Caco-2 (cell line): ENCODE measurements around the gene IL32. TPM values are rescaled to one million over a fixed set of nuclear protein-coding genes. Genes with fewer than 3 reads are reported as not detected.
A peak's percentile ranks its signal among the peaks of the same experiment; 100 is the strongest.

Experiments used
- BruUV-seq: library from RNA; stranded (reverse); fragments of 400-500 nt; replicated peaks from 2 replicates; lab custom pipeline; 2021; lab: Mats Ljungman, UMichigan
- CTCF ChIA-PET: fragments of 300-600 bp; sonication (Branson Sonifier 250); formaldehyde crosslinking; loops from one replicate; lab custom pipeline; 2022; ENCODE audit warnings: antibody characterized with exemption; lab: Charles Lee
- POLR2A ChIA-PET: fragments of 300-600 bp; sonication (Branson Sonifier 250); formaldehyde crosslinking; loops from one replicate; lab custom pipeline; 2022; ENCODE audit warnings: antibody characterized with exemption; lab: Charles Lee
- DNase-seq, 2 experiments: peaks; one replicate each; pipeline versions ENCODE4 v3.0.0 to v3.0.0-alpha.2; 2020 to 2022
- H3K27me3 ChIP-seq: replicated peaks from 2 replicates; pipeline ENCODE4 v1.6.0; 2011; ENCODE audit warnings: low read length; ENCODE audit not compliant: control insufficient read depth, insufficient read depth
- H3K36me3 ChIP-seq: 2 replicates; pipeline ENCODE4 v1.5.1; 2011; ENCODE audit warnings: low read length; ENCODE audit not compliant: control insufficient read depth, insufficient read depth
- H3K4me1 ChIP-seq: fragments of 250-450 bp; sonication (Bioruptor Pico); 2 replicates; pipeline ENCODE4 v1.5.1; 2020; ENCODE audit warnings: mild to moderate bottlenecking
- H3K4me3 ChIP-seq: 2 replicates; pipeline ENCODE4 v1.5.1; 2011; ENCODE audit warnings: low read depth, mild to moderate bottlenecking, control low read depth, low read length
- H3K9me3 ChIP-seq: fragments of 250-450 bp; sonication (Bioruptor Pico); 2 replicates; pipeline ENCODE4 v1.5.1; 2020; ENCODE audit warnings: mild to moderate bottlenecking, moderate library complexity
- H3K27ac Mint-ChIP-seq: one replicate; pipeline ENCODE4 v1.8.0; 2022; ENCODE audit warnings: mixed read lengths; ENCODE audit not compliant: unreplicated experiment
- H3K27me3 Mint-ChIP-seq: one replicate; pipeline ENCODE4 v1.8.0; 2022; ENCODE audit warnings: mixed read lengths; ENCODE audit not compliant: insufficient read depth, unreplicated experiment
- H3K36me3 Mint-ChIP-seq: one replicate; pipeline ENCODE4 v1.8.0; 2022; ENCODE audit warnings: mild to moderate bottlenecking, mixed read lengths; ENCODE audit not compliant: insufficient read depth, unreplicated experiment
- H3K4me1 Mint-ChIP-seq: one replicate; pipeline ENCODE4 v1.8.0; 2022; ENCODE audit warnings: low read depth, mixed read lengths; ENCODE audit not compliant: unreplicated experiment
- H3K4me3 Mint-ChIP-seq: one replicate; pipeline ENCODE4 v1.8.0; 2022; ENCODE audit warnings: mild to moderate bottlenecking, moderate library complexity, mixed read lengths; ENCODE audit not compliant: unreplicated experiment
- H3K9me3 Mint-ChIP-seq: one replicate; pipeline ENCODE4 v1.8.0; 2022; ENCODE audit warnings: mixed read lengths; ENCODE audit not compliant: unreplicated experiment
- intact Hi-C: fragments of 100-400 bp; cut with micrococcal nuclease; formaldehyde crosslinking; loops from one replicate; pipeline ENCODE4 v1.10.0; 2022; ENCODE audit not compliant: unreplicated experiment
- total RNA-seq: library from RNA; stranded (reverse); gene quantifications from 2 replicates; pipeline ENCODE4 v1.2.3, GENCODE V29; 2022
- TF ChIP-seq, protein P1 (sequence below), 2 experiments: fragments of 200-600 bp in 1 of 2; IDR thresholded peaks; 1 replicate in 1 of 2; 2 replicates in 1 of 2; pipeline versions ENCODE4 v1.5.1 to v1.8.0; 2011 to 2022; ENCODE audit warnings: antibody characterized with exemption in 1 of 2, control low read depth in 1 of 2, inconsistent platforms in 1 of 2, low read depth in 1 of 2, low read length in 1 of 2, mild to moderate bottlenecking in 1 of 2, moderate library complexity in 1 of 2; ENCODE audit not compliant: insufficient read depth in 1 of 2, severe bottlenecking in 1 of 2, unreplicated experiment in 1 of 2

Gene IL32
- total RNA-seq, 1 experiment from 2014 or later = 149 TPM

DNA sequence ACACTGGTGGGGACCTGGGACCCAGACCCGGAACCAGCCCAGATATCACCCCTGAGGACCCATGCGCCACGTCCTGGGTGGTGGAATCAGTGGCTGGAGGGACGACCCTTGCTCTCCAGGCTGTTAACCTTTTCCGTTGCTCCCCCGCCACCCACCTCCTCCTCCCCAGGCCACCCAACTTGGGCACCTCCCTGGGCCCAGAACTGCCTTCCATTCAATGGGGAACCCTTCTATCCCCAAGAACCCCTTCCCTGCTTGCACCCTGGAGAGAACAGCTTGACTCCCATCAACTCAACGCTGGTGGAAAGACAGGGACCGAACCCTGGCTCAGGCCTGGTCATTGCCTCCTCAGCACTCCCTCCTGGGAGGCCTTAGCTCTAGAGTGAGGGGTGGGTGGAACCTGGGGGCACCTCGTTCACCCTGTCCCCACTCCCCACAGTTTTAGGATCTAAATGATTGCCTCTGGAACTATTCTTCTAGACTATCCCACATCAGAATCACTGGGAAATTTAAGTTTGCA is 5.7 kb upstream of the IL32 start:
- POLR2A ChIA-PET = interaction anchor here (1.1 kb wide), 1 partner anchor 75 kb away, joined by 5 read pairs; the partner anchor contains the start of gene ZNF213
- intact Hi-C loops = loop anchor here (1.0 to 2.0 kb wide), 3 partner anchors 47 to 70 kb away; no protein-coding TSS in a partner anchor
- Histone ChIP-seq H3K4me1 (peaks cover 21% of the 10 kb centered on the region), H3K36me3 (no peaks in the 10 kb centered on the region), H3K27me3 (no peaks in the 10 kb centered on the region), H3K9me3 (no peaks in the 10 kb centered on the region), H3K4me3 (peak overlapping the region; percentile 91)
- no peak for DNase-seq
- BruUV-seq = TSS peak; percentile 86
- no peaks in the 10 kb centered on the region for H3K9me3 Mint-ChIP-seq
- H3K27me3 Mint-ChIP-seq = no peaks in the 10 kb centered on the region
- no peaks in the 10 kb centered on the region for H3K36me3 Mint-ChIP-seq
- H3K27ac Mint-ChIP-seq = peak overlapping the region; percentile 90
- H3K4me3 Mint-ChIP-seq = peak overlapping the region; percentile 81
- CTCF ChIA-PET = interaction anchor here (0.6 to 2.7 kb wide), 13 partner anchors 14 to 98 kb away, joined by 3 to 44 read pairs (median 6); partner anchors contain the start of genes TNFRSF12A, ZNF205, ZNF213 and ZSCAN10
- no peaks in the 10 kb centered on the region for H3K4me1 Mint-ChIP-seq
- TF ChIP-seq, protein P1, sequence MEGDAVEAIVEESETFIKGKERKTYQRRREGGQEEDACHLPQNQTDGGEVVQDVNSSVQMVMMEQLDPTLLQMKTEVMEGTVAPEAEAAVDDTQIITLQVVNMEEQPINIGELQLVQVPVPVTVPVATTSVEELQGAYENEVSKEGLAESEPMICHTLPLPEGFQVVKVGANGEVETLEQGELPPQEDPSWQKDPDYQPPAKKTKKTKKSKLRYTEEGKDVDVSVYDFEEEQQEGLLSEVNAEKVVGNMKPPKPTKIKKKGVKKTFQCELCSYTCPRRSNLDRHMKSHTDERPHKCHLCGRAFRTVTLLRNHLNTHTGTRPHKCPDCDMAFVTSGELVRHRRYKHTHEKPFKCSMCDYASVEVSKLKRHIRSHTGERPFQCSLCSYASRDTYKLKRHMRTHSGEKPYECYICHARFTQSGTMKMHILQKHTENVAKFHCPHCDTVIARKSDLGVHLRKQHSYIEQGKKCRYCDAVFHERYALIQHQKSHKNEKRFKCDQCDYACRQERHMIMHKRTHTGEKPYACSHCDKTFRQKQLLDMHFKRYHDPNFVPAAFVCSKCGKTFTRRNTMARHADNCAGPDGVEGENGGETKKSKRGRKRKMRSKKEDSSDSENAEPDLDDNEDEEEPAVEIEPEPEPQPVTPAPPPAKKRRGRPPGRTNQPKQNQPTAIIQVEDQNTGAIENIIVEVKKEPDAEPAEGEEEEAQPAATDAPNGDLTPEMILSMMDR (IDR thresholded peaks at IDR 0.05; ENCODE audit: insufficient read depth in 1 of 2, low read depth in 1 of 2, low read length in 1 of 2, severe bottlenecking in 1 of 2, unreplicated experiment in 1 of 2) = no peak

DNA sequence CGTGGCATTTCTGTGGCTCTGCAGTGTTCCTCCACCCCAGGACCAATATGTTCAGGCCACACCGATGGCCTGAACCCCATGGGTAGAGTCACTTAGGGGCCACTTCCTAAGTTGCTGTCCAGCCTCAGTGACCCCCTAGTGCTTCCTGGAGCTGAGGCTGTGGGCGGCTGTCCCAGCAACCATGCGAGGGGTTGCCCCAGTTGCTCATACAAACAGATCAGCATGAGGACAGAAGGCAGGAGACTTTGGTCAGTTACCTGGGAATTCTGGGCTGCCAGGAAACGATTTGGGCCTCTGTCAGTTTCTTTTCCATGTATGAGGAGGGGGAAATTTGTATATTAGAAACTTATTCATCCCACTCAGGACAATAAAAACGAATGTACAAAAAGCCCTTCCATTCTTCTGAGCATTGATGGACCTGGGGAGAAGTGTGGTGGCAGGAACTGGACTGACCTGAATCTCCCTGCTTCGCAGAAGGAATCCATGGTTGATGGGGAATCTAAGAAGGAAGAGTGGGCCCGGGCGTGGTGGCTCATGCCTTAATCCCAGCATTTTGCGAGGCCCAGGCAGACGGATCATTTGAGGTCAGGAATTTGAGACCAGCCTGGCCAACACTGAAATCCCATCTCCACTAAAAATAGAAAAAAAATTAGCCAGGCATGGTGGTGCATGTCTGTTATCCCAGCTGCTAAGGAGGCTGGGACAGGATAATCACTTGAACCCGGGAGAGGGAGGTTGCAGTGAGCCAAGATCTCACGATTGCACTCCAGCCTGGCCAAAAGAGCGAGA is 4.9 kb upstream of the IL32 start:
- H3K27me3 Mint-ChIP-seq = no peaks in the 10 kb centered on the region
- TF ChIP-seq, protein P1 (IDR thresholded peaks at IDR 0.05; ENCODE audit: insufficient read depth in 1 of 2, low read depth in 1 of 2, low read length in 1 of 2, severe bottlenecking in 1 of 2, unreplicated experiment in 1 of 2) = no peak
- no peak for DNase-seq
- BruUV-seq = no TSS peak
- intact Hi-C loops = no loop called here
- peak overlapping the region; percentile 90 for H3K27ac Mint-ChIP-seq
- ChIA-PET POLR2A (no interaction called here), CTCF (interaction anchor here (0.6 to 2.7 kb wide), 2 partner anchors 68 to 71 kb away, joined by 7 to 44 read pairs; no protein-coding TSS in a partner anchor)
- peaks cover 5% of the 10 kb centered on the region for H3K36me3 Mint-ChIP-seq
- no peaks in the 10 kb centered on the region for H3K36me3 ChIP-seq
- no peaks in the 10 kb centered on the region for H3K9me3 Mint-ChIP-seq
- no peak overlapping the region for H3K4me3 Mint-ChIP-seq
- H3K27me3 ChIP-seq = no peaks in the 10 kb centered on the region
- H3K4me3 ChIP-seq = no peak overlapping the region
- H3K9me3 ChIP-seq = no peaks in the 10 kb centered on the region
- H3K4me1 ChIP-seq = peaks cover 23% of the 10 kb centered on the region
- no peaks in the 10 kb centered on the region for H3K4me1 Mint-ChIP-seq

DNA sequence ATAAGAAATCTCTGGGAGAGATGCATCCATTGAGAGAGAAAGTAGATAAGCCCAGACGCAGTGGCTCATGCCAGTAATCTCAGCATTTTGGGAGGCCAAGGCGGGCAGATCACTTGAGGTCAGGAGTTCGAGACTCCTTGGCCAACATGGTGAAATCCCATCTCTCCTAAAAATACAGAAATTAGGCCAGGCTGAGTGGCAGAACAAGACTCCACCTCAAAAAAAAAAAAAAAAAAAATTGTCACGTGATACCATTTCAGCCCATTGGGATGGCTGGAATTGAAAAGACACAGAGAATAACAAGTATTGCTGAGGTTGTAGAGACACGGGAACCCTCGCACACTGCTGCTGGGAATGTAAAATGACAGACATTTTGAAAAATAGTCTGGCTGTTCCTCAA is 2.9 kb upstream of the IL32 start:
- TF ChIP-seq, protein P1 (IDR thresholded peaks at IDR 0.05; ENCODE audit: insufficient read depth in 1 of 2, low read depth in 1 of 2, low read length in 1 of 2, severe bottlenecking in 1 of 2, unreplicated experiment in 1 of 2) = no peak
- Mint-ChIP-seq H3K4me1 (no peaks in the 10 kb centered on the region), H3K9me3 (no peaks in the 10 kb centered on the region), H3K36me3 (peaks cover 13% of the 10 kb centered on the region), H3K27ac (no peak overlapping the region), H3K27me3 (no peaks in the 10 kb centered on the region), H3K4me3 (no peak overlapping the region)
- no peaks in the 10 kb centered on the region for H3K36me3 ChIP-seq
- no peaks in the 10 kb centered on the region for H3K27me3 ChIP-seq
- intact Hi-C loops = no loop called here
- no peak for DNase-seq
- POLR2A ChIA-PET = no interaction called here
- CTCF ChIA-PET = no interaction called here
- no TSS peak for BruUV-seq
- H3K9me3 ChIP-seq = no peaks in the 10 kb centered on the region
- H3K4me3 ChIP-seq = no peak overlapping the region
- H3K4me1 ChIP-seq = peaks cover 30% of the 10 kb centered on the region
